Memory B cell (primary cell): ENCODE measurements around the gene EIF6.
A peak's percentile ranks its signal among the peaks of the same experiment; 100 is the strongest.

ENCODE experiments used
- ATAC-seq: fragments of 150-1000 bp; cut with Tn5 transposase; 2 replicates; pipeline ENCODE4 v1.10.0; 2021; ENCODE audit warnings: low read depth, mild to moderate bottlenecking, moderate library complexity
- DNase-seq, 2 donors: peaks; one replicate each; pipeline ENCODE4 v3.0.0; 2022; ENCODE audit warnings: low spot score in 2 of 2
- H3K27ac Mint-ChIP-seq: one replicate; pipeline ENCODE4 v1.8.0; 2022; ENCODE audit warnings: mild to moderate bottlenecking, moderate library complexity, mixed read lengths
- H3K27me3 Mint-ChIP-seq: one replicate; pipeline ENCODE4 v1.8.0; 2022; ENCODE audit warnings: mixed read lengths
- H3K36me3 Mint-ChIP-seq: one replicate; pipeline ENCODE4 v1.8.0; 2022; ENCODE audit warnings: mild to moderate bottlenecking, mixed read lengths
- H3K4me1 Mint-ChIP-seq: one replicate; pipeline ENCODE4 v1.8.0; 2022; ENCODE audit warnings: mixed read lengths
- H3K4me3 Mint-ChIP-seq: one replicate; pipeline ENCODE4 v1.8.0; 2022; ENCODE audit warnings: mild to moderate bottlenecking, moderate library complexity, mixed read lengths
- H3K9me3 Mint-ChIP-seq: one replicate; pipeline ENCODE4 v1.8.0; 2022; ENCODE audit warnings: mixed read lengths

Gene EIF6

DNA sequence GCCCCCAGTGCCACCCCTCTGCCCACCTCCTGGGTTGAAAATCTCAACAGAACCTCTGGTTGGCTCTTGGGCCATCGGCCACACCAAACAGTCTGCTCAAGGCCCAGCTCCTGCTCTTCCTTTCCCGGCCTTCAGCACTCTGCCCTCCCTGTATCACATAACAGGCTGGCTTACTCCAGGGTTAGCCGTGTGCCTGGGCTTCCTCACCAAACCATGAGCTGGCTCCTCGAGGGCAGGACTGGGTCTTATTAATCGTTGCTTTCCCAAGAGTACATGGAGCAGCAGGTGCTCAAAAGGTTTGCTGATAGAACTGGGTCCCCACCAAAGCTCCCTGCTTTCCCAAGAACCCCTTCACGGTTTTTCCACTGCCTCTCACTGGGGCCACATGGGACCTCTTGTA is 20.4 kb upstream of the EIF6 start:
- Mint-ChIP-seq H3K27me3 (no peaks in the 10 kb centered on the region), H3K27ac (peak overlapping the region; percentile 24), H3K9me3 (no peaks in the 10 kb centered on the region), H3K4me1 (peaks cover 6% of the 10 kb centered on the region), H3K36me3 (peaks cover under 1% of the 10 kb centered on the region), H3K4me3 (no peak overlapping the region)
- ATAC-seq (no peak), DNase-seq (no peak)

DNA sequence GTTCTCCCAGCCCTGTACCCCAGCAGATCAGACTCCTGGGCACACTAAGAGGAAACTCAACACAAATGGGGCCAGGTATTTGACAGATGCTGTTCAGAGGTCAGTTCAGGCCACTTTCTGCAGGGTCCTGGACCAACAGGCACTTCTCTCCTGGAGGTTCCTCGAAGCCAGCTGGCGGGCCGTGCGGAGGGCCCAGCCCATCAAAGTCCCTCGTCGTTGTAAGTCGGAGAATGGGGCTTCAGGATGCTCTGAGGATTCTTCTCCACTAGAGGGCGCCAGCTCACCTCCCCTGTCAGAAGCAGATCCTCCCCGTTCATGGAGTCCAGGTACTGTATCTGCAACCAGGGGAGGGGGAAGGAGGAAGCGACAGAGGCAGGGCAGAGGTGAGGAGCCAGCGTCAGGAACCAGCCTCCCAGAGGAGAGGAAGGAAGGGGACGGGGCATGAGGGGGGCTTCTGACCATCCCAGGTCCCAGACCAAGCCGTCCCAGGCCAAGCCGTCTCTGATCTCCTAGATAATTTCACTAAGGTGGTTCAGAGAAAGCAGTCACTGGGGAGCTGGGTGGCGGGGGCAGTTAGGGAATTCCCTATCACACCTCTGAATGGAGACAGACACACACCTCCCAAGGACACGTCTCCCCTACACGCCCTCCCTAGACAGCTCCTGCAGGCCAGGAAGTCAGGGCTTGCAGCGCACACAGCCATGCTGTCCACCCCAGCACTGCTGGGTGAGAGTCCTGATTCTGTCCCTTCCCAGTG is 19.3 kb upstream of the EIF6 start:
- Mint-ChIP-seq H3K9me3 (no peaks in the 10 kb centered on the region), H3K4me1 (peaks cover 6% of the 10 kb centered on the region), H3K4me3 (no peak overlapping the region), H3K36me3 (no peaks in the 10 kb centered on the region), H3K27ac (no peak overlapping the region), H3K27me3 (no peaks in the 10 kb centered on the region)
- ATAC-seq (peak; percentile 96), DNase-seq (peak; percentile 84 to 86)

DNA sequence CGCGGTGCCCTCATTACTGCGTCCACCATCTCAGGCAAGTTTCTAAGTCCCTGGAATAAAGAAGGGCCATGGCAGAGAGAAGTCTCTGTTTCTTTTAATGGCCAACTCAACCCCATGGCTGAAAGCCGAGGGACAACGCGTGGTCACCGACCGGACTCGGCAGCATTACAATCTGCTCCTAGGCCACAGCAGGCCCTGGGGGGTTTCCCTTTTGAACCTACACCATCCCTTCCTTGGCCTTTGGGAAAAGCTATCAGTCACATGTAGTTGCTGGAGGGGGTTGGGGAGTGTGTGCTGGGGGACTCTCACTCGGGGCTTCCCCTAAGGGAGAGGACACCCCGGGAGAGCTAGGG is 18.8 kb upstream of the EIF6 start:
- Mint-ChIP-seq H3K36me3 (no peaks in the 10 kb centered on the region), H3K27ac (no peak overlapping the region), H3K9me3 (no peaks in the 10 kb centered on the region), H3K4me3 (no peak overlapping the region), H3K27me3 (no peaks in the 10 kb centered on the region), H3K4me1 (peaks cover 6% of the 10 kb centered on the region)
- DNase-seq (no peak), ATAC-seq (no peak)

DNA sequence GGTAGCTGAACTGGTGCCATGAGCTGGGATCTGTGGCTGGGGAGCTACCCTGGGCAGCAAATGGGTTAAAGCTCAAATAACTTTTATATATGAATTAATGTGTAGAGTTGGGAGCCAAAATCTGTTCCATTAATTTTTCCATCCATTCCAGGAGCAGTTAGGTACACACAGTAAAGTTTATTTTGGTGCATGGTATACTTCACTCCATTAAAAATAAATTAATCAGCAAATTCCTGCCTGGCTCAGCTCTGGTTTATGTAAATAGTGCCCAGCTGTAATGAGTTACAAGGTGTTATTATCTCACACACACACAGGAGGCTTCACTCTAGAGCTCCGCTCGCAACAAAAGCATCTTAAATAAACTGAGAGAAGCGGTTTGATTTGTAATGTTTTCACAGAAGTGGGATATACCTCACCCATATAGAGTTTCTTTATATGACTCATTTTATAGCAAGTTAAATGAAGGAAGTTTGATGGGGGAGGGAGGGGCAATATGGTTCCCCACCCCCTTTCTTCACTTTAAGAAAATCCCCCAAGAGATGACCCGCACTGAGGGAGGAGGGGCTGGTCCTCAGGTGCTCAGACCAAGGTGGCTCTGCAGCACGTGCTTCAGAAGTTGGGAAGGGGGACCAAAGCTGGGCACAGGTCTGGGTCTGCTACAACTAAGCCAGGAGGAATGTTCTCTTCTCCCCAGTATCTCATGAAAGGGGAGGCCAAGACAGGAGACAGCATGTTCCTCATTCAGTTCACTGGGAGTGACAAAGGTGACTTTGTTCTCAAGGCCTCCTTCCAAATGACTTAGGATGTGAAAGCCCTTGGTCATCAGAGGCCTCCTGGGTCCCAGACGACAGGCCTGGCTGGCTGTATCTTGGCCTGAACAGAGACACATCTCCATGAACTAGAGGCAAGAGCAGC is 18.1 kb upstream of the EIF6 start:
- DNase-seq (no peak), ATAC-seq (no peak)
- no peak overlapping the region for H3K27ac Mint-ChIP-seq
- H3K9me3 Mint-ChIP-seq, result no peaks in the 10 kb centered on the region
- no peaks in the 10 kb centered on the region for H3K27me3 Mint-ChIP-seq
- H3K36me3 Mint-ChIP-seq, result no peaks in the 10 kb centered on the region
- H3K4me1 Mint-ChIP-seq, result peaks cover 6% of the 10 kb centered on the region
- H3K4me3 Mint-ChIP-seq, result no peak overlapping the region

DNA sequence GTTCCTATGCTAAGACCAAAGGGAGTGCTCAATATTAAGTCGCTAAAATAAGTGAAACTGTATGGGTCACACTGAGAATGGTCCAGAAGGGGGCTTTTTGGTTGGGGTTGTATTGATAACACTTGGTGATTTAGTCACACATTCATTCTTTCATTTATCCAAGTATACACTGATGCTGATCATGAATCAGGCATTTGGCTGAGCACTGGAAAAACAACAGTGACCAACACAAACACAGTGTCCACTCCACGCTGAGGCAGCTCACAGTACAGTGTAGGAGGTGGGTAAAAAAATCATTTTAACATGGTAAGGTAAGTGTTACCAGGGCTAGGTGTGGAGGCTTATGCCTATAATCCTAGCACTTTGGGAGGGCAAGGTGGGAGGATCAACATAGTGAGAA is 16.9 kb upstream of the EIF6 start:
- H3K27ac Mint-ChIP-seq, result no peak overlapping the region
- no peaks in the 10 kb centered on the region for H3K36me3 Mint-ChIP-seq

DNA sequence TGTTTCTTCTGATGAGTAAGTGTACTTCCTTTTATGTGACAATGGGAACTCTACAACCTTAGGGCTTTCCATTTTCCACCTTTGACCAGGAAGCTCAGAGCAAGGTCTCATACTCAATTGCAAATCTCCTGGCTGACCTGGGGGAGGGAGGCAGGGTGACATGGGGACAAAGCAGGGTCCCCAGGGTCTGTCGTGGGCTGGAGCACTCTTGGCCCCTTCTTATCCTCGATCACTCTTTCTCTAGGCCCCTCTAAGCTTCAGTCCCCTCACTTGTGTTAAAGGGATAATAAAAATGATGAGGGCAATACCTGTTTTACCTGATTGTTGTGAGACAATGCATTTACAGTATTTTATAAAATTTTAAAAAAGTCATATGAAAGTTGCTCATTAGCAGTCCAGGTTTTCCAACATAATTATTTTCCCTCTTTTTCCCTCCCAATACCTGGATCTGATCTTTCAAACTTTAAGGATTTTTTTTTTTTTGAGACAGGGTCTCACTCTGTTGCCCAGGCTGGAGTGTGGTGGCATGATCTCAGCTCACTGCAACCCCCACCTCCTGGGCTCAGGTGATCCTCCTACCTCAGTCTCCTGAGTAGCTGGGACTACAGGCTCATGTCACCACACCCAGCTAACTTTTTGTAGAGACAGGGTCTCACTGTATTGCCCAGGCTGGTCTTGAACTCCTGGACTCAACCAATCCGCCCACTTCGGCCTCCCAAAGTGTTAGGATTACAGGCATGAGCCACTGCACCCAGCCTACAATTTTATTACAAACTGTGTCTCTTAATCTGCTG is 16.1 kb upstream of the EIF6 start:
- Mint-ChIP-seq H3K4me1 (peaks cover 6% of the 10 kb centered on the region), H3K36me3 (no peaks in the 10 kb centered on the region), H3K4me3 (no peak overlapping the region), H3K9me3 (no peaks in the 10 kb centered on the region), H3K27me3 (peaks cover 4% of the 10 kb centered on the region), H3K27ac (no peak overlapping the region)
- ATAC-seq (no peak), DNase-seq (no peak)

More for the DNA sequence above, 16.9 kb upstream of the EIF6 start:
- DNase-seq (no peak), ATAC-seq (no peak)
- no peak overlapping the region for H3K4me3 Mint-ChIP-seq
- peaks cover 6% of the 10 kb centered on the region for H3K4me1 Mint-ChIP-seq
- H3K27me3 Mint-ChIP-seq, result peaks cover 1% of the 10 kb centered on the region
- H3K9me3 Mint-ChIP-seq, result no peaks in the 10 kb centered on the region

DNA sequence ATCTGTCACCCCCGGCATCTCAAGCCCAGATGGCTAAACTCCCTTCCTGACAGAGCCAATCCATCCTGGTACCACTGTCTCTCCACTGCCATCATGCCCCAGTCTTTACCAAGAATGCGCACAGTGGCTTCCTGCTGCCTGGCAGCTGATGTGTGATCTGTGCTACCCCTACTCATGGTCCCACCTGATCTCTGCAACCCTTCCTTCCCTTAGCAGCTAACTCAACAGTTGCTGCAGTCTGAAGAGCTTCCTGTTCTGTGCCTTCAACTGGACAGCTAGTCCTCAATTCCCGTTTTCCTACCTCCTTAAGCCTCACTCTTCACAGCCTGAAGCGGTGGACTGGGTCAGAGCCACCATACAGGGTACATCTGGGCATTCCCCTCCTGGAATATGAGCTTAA is 15.2 kb upstream of the EIF6 start:
- Mint-ChIP-seq H3K4me1 (peaks cover 6% of the 10 kb centered on the region), H3K27ac (peak overlapping the region; percentile 54), H3K36me3 (no peaks in the 10 kb centered on the region), H3K4me3 (no peak overlapping the region), H3K9me3 (no peaks in the 10 kb centered on the region), H3K27me3 (peaks cover 11% of the 10 kb centered on the region)
- DNase-seq (no peak), ATAC-seq (no peak)

DNA sequence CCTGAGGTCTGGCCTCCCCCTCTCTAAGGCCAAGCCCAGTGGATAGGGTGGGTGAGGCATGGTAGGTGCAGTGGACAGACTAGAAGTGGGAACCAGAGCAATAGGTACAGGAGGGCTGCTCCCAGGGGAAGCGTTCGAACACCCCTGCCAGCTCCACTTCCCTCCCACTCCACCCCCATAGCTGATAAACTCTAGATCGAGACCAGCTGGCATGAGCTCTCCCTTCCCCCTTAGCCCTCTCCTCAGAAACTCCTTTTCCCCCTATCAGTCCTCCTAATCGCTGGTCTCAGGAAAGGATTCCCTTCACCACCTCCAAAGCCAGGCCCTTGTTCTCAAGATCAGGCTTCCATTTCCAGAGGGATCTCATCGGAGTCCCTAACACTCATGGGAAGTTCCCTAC is 13.7 kb upstream of the EIF6 start:
- no peaks in the 10 kb centered on the region for H3K4me1 Mint-ChIP-seq
- no peaks in the 10 kb centered on the region for H3K9me3 Mint-ChIP-seq
- no peak for ATAC-seq
- no peak for DNase-seq
- H3K27me3 Mint-ChIP-seq, result peaks cover 15% of the 10 kb centered on the region
- no peaks in the 10 kb centered on the region for H3K36me3 Mint-ChIP-seq
- no peak overlapping the region for H3K27ac Mint-ChIP-seq
- H3K4me3 Mint-ChIP-seq, result no peak overlapping the region

DNA sequence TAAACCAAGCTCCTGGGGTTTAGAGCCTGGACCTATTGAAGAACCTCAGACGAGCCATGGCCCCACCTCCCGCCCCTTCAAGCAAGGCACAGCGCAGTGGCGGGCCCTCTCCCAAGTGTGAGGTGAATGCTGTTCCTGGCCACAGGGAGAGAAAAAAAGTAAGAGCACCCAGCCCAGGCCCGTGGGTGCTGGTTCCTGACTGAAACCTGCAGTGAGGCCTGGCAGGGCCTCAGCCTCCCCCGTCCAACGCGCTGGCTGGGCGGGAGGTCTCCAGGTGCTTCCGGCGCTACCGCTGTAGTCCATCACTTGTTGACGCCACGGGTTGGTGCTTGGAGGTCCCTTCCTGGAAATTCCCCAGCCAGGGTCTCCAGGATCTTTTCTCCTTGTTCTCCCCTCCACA is 13.2 kb upstream of the EIF6 start:
- Mint-ChIP-seq H3K27ac (no peak overlapping the region), H3K4me1 (no peaks in the 10 kb centered on the region), H3K27me3 (peaks cover 16% of the 10 kb centered on the region), H3K36me3 (no peaks in the 10 kb centered on the region), H3K9me3 (no peaks in the 10 kb centered on the region), H3K4me3 (no peak overlapping the region)
- ATAC-seq, result no peak
- no peak for DNase-seq

DNA sequence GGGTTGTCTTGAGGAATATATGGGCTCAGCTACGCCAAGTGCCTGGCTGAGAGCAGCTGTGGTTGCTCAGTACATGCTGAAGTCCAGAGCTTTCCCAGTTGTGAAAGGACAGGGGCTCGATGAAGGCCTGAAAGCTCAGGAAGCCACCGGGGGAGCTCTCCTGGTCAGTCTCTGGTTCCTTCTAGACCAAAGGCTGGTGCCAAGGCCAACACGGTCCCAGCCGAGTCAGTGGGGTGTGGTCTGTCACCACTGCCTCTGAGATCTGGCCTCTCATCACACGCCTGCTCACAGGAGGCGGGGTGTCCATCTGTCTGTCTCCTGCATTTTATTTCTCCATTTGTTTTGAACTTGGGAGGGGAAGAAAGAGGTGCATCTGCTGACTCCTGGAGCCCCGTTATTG is 12.6 kb upstream of the EIF6 start:
- no peak for ATAC-seq
- Mint-ChIP-seq H3K4me1 (no peaks in the 10 kb centered on the region), H3K4me3 (no peak overlapping the region), H3K27me3 (peaks cover 21% of the 10 kb centered on the region), H3K9me3 (no peaks in the 10 kb centered on the region), H3K27ac (no peak overlapping the region), H3K36me3 (no peaks in the 10 kb centered on the region)
- no peak for DNase-seq

DNA sequence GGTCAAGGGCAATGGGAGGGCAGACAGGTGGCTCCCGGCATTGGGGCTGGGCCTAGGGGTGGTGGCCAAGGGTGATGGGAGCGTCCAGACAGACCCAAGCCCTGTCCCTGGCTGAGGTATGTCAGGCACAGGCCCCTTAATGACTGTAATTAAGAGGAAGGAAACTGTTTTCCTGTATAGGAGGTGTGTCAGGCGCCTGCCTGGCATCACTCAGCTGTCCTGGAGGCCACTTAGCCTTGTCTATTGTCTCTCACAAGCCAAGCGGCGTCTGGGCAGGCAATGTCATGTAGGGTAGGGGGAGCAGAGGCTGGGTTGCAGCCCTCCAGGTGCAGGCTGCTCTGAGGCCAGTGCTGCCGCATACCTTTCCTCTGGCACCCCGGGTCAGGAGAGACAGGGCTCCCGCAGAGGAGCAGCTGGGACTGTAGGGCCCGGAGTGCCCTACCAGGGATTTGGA is 11.6 kb upstream of the EIF6 start:
- no peak for ATAC-seq
- no peaks in the 10 kb centered on the region for H3K9me3 Mint-ChIP-seq
- H3K27me3 Mint-ChIP-seq, result peaks cover 21% of the 10 kb centered on the region
- no peak for DNase-seq
- no peak overlapping the region for H3K4me3 Mint-ChIP-seq
- H3K36me3 Mint-ChIP-seq, result no peaks in the 10 kb centered on the region
- no peak overlapping the region for H3K27ac Mint-ChIP-seq
- H3K4me1 Mint-ChIP-seq, result no peaks in the 10 kb centered on the region

DNA sequence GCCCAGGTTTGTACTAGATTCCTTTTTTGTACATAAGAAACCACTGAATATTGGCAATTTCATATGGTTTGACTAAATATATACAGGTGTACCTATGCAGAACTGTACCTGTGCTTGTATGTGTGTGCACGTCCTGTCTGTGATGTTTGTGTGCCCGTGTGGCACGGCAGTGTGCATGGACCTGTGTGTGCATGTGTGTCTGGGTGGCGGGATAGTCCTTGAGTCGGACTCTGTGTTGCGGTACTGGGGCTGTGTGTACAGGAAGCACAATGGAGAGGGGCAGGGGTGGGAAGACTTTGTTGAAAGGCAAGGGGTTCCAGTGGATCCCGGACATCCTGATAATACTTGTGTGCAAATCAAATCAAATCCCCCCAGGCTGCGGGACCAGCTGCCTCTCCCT is 11.1 kb upstream of the EIF6 start:
- no peak for DNase-seq
- peaks cover 21% of the 10 kb centered on the region for H3K27me3 Mint-ChIP-seq

DNA sequence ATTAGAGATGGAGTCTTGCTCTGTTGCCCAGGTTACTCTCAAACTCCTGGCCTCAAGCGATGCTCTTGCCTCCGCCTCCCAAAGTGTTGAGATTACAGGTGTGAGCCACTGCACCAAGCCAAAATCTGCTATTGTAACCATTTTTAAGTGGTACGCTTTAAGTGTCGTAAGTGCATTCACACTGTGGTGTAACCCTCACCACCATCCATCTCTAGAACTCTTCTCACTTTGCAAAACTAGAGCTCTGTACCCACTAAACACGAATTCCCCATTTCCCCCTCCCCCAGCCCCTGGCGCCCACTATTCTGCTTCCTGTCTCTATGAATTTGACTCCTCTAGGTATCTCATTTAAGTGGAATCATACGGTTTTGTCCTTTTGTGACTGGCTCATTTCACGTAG is 10.5 kb upstream of the EIF6 start:
- no peak overlapping the region for H3K4me3 Mint-ChIP-seq
- no peak overlapping the region for H3K27ac Mint-ChIP-seq

More for the DNA sequence above, 11.1 kb upstream of the EIF6 start:
- ATAC-seq, result no peak
- H3K36me3 Mint-ChIP-seq, result no peaks in the 10 kb centered on the region
- no peaks in the 10 kb centered on the region for H3K9me3 Mint-ChIP-seq
- no peak overlapping the region for H3K27ac Mint-ChIP-seq
- H3K4me3 Mint-ChIP-seq, result no peak overlapping the region
- no peaks in the 10 kb centered on the region for H3K4me1 Mint-ChIP-seq

DNA sequence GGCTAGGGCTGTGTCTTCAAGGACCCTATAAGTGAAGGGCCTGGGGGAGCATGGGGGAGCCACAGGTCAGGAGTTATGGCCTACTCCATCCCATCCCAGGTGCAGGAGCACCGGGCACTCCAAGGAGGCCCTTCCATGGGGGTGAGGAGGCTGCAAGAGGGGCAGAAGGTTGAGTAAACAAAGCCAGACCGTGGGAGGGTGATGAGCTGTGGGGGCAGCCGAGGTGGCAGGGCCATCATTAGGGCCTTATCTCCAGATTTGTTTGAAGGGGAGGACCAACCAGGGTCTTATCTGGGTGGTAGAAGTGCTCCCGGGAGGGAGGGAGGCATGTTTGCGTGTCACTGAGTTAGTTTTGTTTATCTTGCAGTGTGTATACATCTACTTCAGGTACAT is 9.7 kb upstream of the EIF6 start:
- no peaks in the 10 kb centered on the region for H3K9me3 Mint-ChIP-seq
- no peak for DNase-seq
- no peaks in the 10 kb centered on the region for H3K4me1 Mint-ChIP-seq
- peaks cover 23% of the 10 kb centered on the region for H3K27me3 Mint-ChIP-seq
- no peak overlapping the region for H3K4me3 Mint-ChIP-seq
- ATAC-seq, result no peak
- H3K36me3 Mint-ChIP-seq, result no peaks in the 10 kb centered on the region
- no peak overlapping the region for H3K27ac Mint-ChIP-seq

More for the DNA sequence above, 10.5 kb upstream of the EIF6 start:
- Mint-ChIP-seq H3K27me3 (peaks cover 23% of the 10 kb centered on the region), H3K9me3 (no peaks in the 10 kb centered on the region), H3K36me3 (no peaks in the 10 kb centered on the region), H3K4me1 (no peaks in the 10 kb centered on the region)
- DNase-seq (no peak), ATAC-seq (no peak)
